ENCODE measurements around the gene UFM1.

- no peak for TF ChIP-seq CTCF (IDR thresholded peaks at IDR 0.05)
- no peak for TF ChIP-seq EZH2 (IDR thresholded peaks at IDR 0.05; ENCODE audit: borderline replicate concordance, insufficient read depth, low read depth, low read length, poor library complexity, severe bottlenecking)
Measured at GRCh38 chr13:38399535-38399934, 49.9 kb downstream of the UFM1 start.

Measured in B cell (primary cell).